GM23248 (cell line): ENCODE measurements around the gene TPMT. TPM values are rescaled to one million over a fixed set of nuclear protein-coding genes. Genes with fewer than 3 reads are reported as not detected.

Experiments used
- DNase-seq: peaks from one replicate; pipeline ENCODE4 v3.0.0-alpha.2; 2015
- H2AFZ ChIP-seq: fragments of 200-600 bp; sonication (generic); 2 replicates; pipeline ENCODE4 v1.6.1; 2016; ENCODE audit warnings: antibody characterized with exemption
- H3F3A ChIP-seq: fragments of 200-600 bp; sonication (generic); 2 replicates; pipeline ENCODE4 v1.6.1; 2016; ENCODE audit warnings: mild to moderate bottlenecking, antibody characterized with exemption, mixed run types; ENCODE audit not compliant: insufficient read depth
- H3K27ac ChIP-seq: fragments of 200-600 bp; sonication (generic); 2 replicates; pipeline ENCODE4 v1.5.1; 2016; ENCODE audit warnings: mild to moderate bottlenecking
- H3K27me3 ChIP-seq: fragments of 200-600 bp; sonication (generic); replicated peaks from 2 replicates; pipeline ENCODE4 v1.6.1; 2016; ENCODE audit warnings: mild to moderate bottlenecking; ENCODE audit not compliant: insufficient read depth
- H3K36me3 ChIP-seq: fragments of 200-600 bp; sonication (generic); 2 replicates; pipeline ENCODE4 v1.6.1; 2016; ENCODE audit warnings: low read depth, mild to moderate bottlenecking
- H3K4me1 ChIP-seq: fragments of 200-600 bp; sonication (generic); 2 replicates; pipeline ENCODE4 v1.6.1; 2016; ENCODE audit warnings: mild to moderate bottlenecking; ENCODE audit not compliant: insufficient read depth
- H3K4me2 ChIP-seq: fragments of 200-600 bp; sonication (generic); one replicate; pipeline ENCODE4 v1.6.1; 2016; ENCODE audit warnings: mild to moderate bottlenecking; ENCODE audit not compliant: unreplicated experiment
- H3K4me3 ChIP-seq: fragments of 200-600 bp; sonication (generic); 2 replicates; pipeline ENCODE4 v1.5.1; 2016; ENCODE audit warnings: mild to moderate bottlenecking
- H3K79me2 ChIP-seq: fragments of 200-600 bp; sonication (generic); 2 replicates; pipeline ENCODE4 v1.6.1; 2016; ENCODE audit warnings: mild to moderate bottlenecking; ENCODE audit not compliant: insufficient read depth
- H3K9ac ChIP-seq: fragments of 200-600 bp; sonication (generic); 2 replicates; pipeline ENCODE4 v1.6.1; 2016; ENCODE audit warnings: mild to moderate bottlenecking
- H3K9me2 ChIP-seq: fragments of 200-600 bp; sonication (generic); 2 replicates; pipeline ENCODE4 v1.6.1; 2016; ENCODE audit warnings: mixed run types, mild to moderate bottlenecking, moderate library complexity; ENCODE audit not compliant: insufficient read depth
- H3K9me3 ChIP-seq: fragments of 200-600 bp; sonication (generic); one replicate; pipeline ENCODE4 v1.6.1; 2017; ENCODE audit warnings: low read depth
- H4K20me1 ChIP-seq: fragments of 200-600 bp; sonication (generic); 2 replicates; pipeline ENCODE4 v1.6.0; 2016; ENCODE audit not compliant: insufficient read depth
- EZH2 ChIP-seq: fragments of 200-600 bp; sonication (generic); IDR thresholded peaks from 2 replicates; pipeline ENCODE4 v1.6.1; 2018; ENCODE audit warnings: antibody characterized with exemption, mild to moderate bottlenecking; ENCODE audit not compliant: insufficient read depth, poor library complexity, severe bottlenecking
- EZH2phosphoT487 ChIP-seq: fragments of 200-600 bp; sonication (generic); IDR thresholded peaks from 2 replicates; pipeline ENCODE4 v1.6.1; 2018; ENCODE audit warnings: antibody characterized with exemption, moderate library complexity, mild to moderate bottlenecking, low read depth; ENCODE audit not compliant: insufficient read depth
- WGBS, 2 experiments: methylation state at CpG; one replicate each; pipeline ENCODE4 v1.1.6; 2015 to 2017; ENCODE audit warnings: low lambda C conversion rate in 2 of 2, low coverage in 1 of 2; ENCODE audit errors: missing lambda C conversion rate in 2 of 2; 5-methylcytosine and 5-hydroxymethylcytosine counted together
- in situ Hi-C: fragments of 300-500 bp; cut with MboI; formaldehyde crosslinking; loops from 2 replicates; pipeline ENCODE4 v1.15.0; 2020
- polyA plus RNA-seq: library from polyadenylated mRNA; unstranded; fragments of >200 nt; fragmentation: Nextera tagmentation; extraction: Ambion mirVana; gene quantifications from 2 replicates; pipeline ENCODE4 v1.2.1, GENCODE V29; 2016
- total RNA-seq: library from RNA; depleted of rRNA; stranded (reverse); fragments of >200 nt; shearing (Covaris generic); gene quantifications from 2 replicates; pipeline ENCODE4 v1.2.3, GENCODE V29; 2014

Gene TPMT
- total and polyA plus RNA-seq, 2 experiments from 2014 or later: 22.6 TPM

DNA sequence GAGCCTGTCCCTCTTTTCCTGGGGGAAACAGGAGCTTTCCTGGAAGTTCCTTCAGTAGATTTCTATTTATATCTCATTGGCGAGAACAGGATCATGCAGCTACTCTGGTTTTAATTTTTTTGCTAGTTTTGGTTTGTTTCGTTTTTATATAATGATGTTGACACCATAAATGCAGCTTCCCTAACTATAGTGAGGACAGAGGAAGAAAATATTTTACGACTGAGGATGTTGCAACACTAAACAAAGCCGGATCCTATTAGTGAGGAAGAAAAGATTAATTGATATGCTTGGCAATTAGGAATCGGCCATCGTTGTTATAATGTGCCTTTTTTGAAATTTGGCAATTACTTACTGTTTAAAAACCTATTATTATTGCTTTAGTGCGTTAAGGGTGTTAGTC, 17.0 kb upstream of the TPMT start:
- DNase-seq: no peak

DNA sequence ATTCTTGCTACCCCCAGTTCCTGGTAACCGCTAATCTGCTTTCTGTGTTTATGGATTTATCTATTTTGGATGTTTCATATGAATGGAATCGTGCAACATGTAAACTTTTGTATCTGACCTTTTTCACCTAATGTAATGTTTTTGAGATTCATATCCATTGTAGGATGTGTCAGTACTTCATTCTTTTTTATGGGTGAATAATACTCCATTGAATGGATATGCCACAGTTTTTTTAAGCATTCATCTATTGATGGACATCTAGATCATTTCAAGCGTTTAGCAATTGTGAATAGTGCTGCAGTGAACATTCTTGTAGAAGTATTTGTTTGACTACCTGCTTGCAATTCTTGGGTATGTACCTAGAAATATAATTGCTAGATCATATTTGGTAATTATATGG, 13.4 kb upstream of the TPMT start:
- H3K36me3 ChIP-seq: peaks cover 16% of the 10 kb centered on the region
- 97 to 99% methylated on average over 3 of the region's 3 CpGs for WGBS, 2 experiments
- no peak overlapping the region for H3K9ac ChIP-seq
- H3K27me3 ChIP-seq: no peaks in the 10 kb centered on the region
- no peak overlapping the region for H3K27ac ChIP-seq
- H3F3A ChIP-seq: no peaks in the 10 kb centered on the region
- in situ Hi-C loops: no loop called here
- no peaks in the 10 kb centered on the region for H3K9me2 ChIP-seq
- no peak overlapping the region for H2AFZ ChIP-seq
- H3K4me2 ChIP-seq: no peak overlapping the region
- no peak for DNase-seq
- H3K4me3 ChIP-seq: no peak overlapping the region
- no peaks in the 10 kb centered on the region for H4K20me1 ChIP-seq
- no peaks in the 10 kb centered on the region for H3K79me2 ChIP-seq
- TF ChIP-seq EZH2phosphoT487 (no peak), EZH2 (no peak)
- no peaks in the 10 kb centered on the region for H3K9me3 ChIP-seq
- H3K4me1 ChIP-seq: peaks cover 12% of the 10 kb centered on the region; the same call in 1 of the 2 replicates

More for the DNA sequence above, 17.0 kb upstream of the TPMT start:
- Histone ChIP-seq H3K4me1 (peaks cover 2% of the 10 kb centered on the region; the same call in 1 of the 2 replicates), H3K79me2 (no peaks in the 10 kb centered on the region), H3K27ac (no peak overlapping the region), H4K20me1 (no peaks in the 10 kb centered on the region), H3K27me3 (no peaks in the 10 kb centered on the region), H2AFZ (no peak overlapping the region; the same call in 1 of the 2 replicates), H3K36me3 (peaks cover 21% of the 10 kb centered on the region), H3K4me3 (no peak overlapping the region), H3K9me3 (no peaks in the 10 kb centered on the region), H3K4me2 (no peak overlapping the region), H3F3A (no peaks in the 10 kb centered on the region), H3K9ac (no peak overlapping the region), H3K9me2 (no peaks in the 10 kb centered on the region)
- 55 to 57% methylated on average over 7 of the region's 7 CpGs for WGBS, 2 experiments
- in situ Hi-C loops: no loop called here
- no peak for TF ChIP-seq EZH2phosphoT487
- no peak for TF ChIP-seq EZH2

- no peak overlapping the region for H3K4me3 ChIP-seq
- H4K20me1 ChIP-seq: no peaks in the 10 kb centered on the region
- H3K36me3 ChIP-seq: peaks cover 16% of the 10 kb centered on the region
- H3K9me3 ChIP-seq: no peaks in the 10 kb centered on the region
- in situ Hi-C loops: no loop called here
- TF ChIP-seq EZH2phosphoT487 (no peak), EZH2 (no peak)
- no peaks in the 10 kb centered on the region for H3K79me2 ChIP-seq
- no peaks in the 10 kb centered on the region for H3K27me3 ChIP-seq
- peaks cover 13% of the 10 kb centered on the region; the same call in 1 of the 2 replicates for H3K4me1 ChIP-seq
- H2AFZ ChIP-seq: no peak overlapping the region
- no peaks in the 10 kb centered on the region for H3F3A ChIP-seq
- 99 to 100% methylated on average over 2 of the region's 2 CpGs for WGBS, 2 experiments
- H3K27ac ChIP-seq: peak overlapping the region; percentile 63
- peak; percentile 64 for DNase-seq
- no peak overlapping the region; the same call in 1 of the 2 replicates for H3K9ac ChIP-seq
- no peaks in the 10 kb centered on the region for H3K9me2 ChIP-seq
- peak overlapping the region; percentile 41 for H3K4me2 ChIP-seq
Measured at GRCh38 chr6:18166312-18167036, 11.6 kb upstream of the TPMT start.

DNA sequence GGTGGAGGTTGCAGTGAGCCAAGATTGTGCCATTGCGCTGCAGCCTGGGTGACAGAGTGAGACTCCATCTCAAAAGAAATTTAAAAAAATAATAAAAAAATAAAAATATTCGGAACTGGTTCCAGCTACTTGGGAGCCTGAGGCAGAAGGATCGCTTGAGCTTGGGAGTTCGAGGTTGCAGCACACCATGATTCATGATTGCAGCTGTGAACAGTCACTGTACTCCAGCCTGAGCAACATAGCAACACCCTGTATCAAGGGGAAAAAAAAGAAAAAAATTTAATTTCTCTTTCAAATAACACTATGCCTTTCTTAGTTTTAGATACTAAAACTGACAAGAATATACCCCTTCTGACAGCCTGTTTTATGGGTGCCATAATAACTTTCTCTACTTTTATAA, 10.9 kb upstream of the TPMT start:
- 95 to 96% methylated on average over 4 of the region's 4 CpGs for WGBS, 2 experiments
- H3K9ac ChIP-seq: no peak overlapping the region; the same call in 1 of the 2 replicates
- DNase-seq: peak; percentile 54
- no peak for TF ChIP-seq EZH2phosphoT487
- no peak for TF ChIP-seq EZH2
- no peaks in the 10 kb centered on the region for H3K79me2 ChIP-seq
- no peaks in the 10 kb centered on the region for H3K9me2 ChIP-seq
- H3K4me2 ChIP-seq: no peak overlapping the region
- in situ Hi-C loops: no loop called here
- peaks cover 21% of the 10 kb centered on the region for H3K4me1 ChIP-seq
- H3K27me3 ChIP-seq: no peaks in the 10 kb centered on the region
- H3K4me3 ChIP-seq: no peak overlapping the region
- no peaks in the 10 kb centered on the region for H3K9me3 ChIP-seq
- no peaks in the 10 kb centered on the region for H3F3A ChIP-seq
- no peak overlapping the region for H2AFZ ChIP-seq
- peaks cover 16% of the 10 kb centered on the region for H3K36me3 ChIP-seq
- peak overlapping the region; percentile 63 for H3K27ac ChIP-seq
- H4K20me1 ChIP-seq: no peaks in the 10 kb centered on the region
